Purkinje cell (primary cell): Measurements from ENCODE around the gene PROKR2. TPM values are rescaled to one million over a fixed set of nuclear protein-coding genes. Genes with fewer than 3 reads are reported as not detected.

Experiments used
- polyA plus RNA-seq: library from polyadenylated mRNA; unstranded; fragments of >200 nt; fragmentation: Nextera tagmentation; gene quantifications from 2 replicates; pipeline ENCODE4 v1.2.1, GENCODE V29; 2014

Gene PROKR2
- not detected in 2 replicates for polyA plus RNA-seq

DNA sequence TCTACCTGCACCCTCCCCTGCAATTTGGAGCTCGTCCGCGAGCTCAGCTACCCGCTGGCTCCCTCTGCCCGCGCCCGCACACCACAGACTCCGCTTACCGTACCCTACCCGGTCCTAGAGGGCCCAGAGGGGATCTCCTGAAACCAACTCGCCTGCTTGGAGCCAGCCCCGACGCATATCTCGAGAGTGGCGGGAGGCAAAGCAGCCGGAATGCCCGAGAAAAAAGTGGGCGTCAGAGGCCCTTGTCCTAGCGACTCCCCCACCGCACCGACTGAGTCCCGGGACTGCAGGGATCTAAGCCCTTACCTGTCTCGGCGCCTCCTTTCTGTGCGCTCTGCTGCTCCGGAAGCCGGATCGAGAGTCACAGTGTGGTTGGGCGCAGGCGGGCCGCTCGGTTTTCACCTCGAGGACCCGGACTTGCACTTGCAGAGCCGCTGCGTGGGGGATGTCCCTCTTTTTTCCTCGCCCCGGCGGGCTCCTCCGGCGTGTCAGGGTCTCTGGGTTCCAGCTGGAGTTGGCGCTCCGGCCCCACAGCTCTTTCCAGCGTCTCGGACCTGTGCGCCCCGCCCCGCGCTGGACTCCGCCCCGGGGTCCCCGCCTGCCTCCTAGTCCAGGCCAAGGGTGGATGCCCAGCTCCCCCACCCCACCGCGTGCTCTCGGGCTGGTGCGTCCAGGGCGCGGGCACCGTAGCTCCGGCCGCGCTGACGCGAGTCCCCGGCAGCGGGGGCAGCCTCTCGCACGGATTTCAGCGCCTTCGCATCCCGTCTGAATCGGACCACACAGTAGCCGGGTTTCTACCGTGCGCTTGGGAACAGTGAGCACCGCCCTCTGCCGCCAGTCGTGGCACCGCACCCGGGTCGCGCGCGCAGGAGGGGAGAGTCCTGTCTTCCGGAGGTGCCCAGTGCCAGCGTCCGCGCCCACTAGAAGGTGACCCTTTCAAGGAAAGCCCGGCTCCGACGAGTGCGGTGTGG, at the start of gene PROKR2:
Gene PROKR2, minus strand, starts transcription at position 767 of the 971 bp plus-strand sequence. CDS start 2,585 bp downstream, outside the sequence.

Other genes starting within 250 kb of the PROKR2 start
- gene TMEM230, start 203.9 kb downstream of the PROKR2 start, polyA plus RNA-seq, result 152 and 176 TPM in 2 replicates
- 41.8 and 51.1 TPM in 2 replicates for gene PCNA, start 197.0 kb downstream of the PROKR2 start, polyA plus RNA-seq
- 62.6 and 64.5 TPM in 2 replicates for gene CDS2, start 189.9 kb downstream of the PROKR2 start, polyA plus RNA-seq